DOHH2 (cell line): Measurements from ENCODE around the gene ZFPM1.

Experiments used
- H3F3A ChIP-seq: fragments of 200-600 bp; sonication (generic), shearing (Covaris generic); 2 replicates; pipeline ENCODE4 v1.6.0; 2016; ENCODE audit warnings: antibody characterized with exemption, mild to moderate bottlenecking; ENCODE audit not compliant: control insufficient read depth, insufficient read depth
- H3K27ac ChIP-seq: fragments of 200-600 bp; sonication (generic); 2 replicates; pipeline ENCODE4 v1.5.1; 2014; ENCODE audit warnings: low read depth, mild to moderate bottlenecking, low read length, moderate library complexity
- H3K27me3 ChIP-seq: fragments of 200-600 bp; sonication (generic); 2 replicates; pipeline ENCODE4 v1.6.1; 2014; ENCODE audit warnings: mild to moderate bottlenecking, low read length, mixed read lengths; ENCODE audit not compliant: control insufficient read depth
- H3K36me3 ChIP-seq: fragments of 200-600 bp; sonication (generic); 2 replicates; pipeline ENCODE4 v1.6.1; 2014; ENCODE audit warnings: mild to moderate bottlenecking, low read length, moderate library complexity, mixed read lengths; ENCODE audit not compliant: control insufficient read depth
- H3K4me1 ChIP-seq: fragments of 200-600 bp; sonication (generic); 2 replicates; pipeline ENCODE4 v1.6.1; 2014; ENCODE audit warnings: mild to moderate bottlenecking, low read length, mixed read lengths; ENCODE audit not compliant: control insufficient read depth
- H3K4me2 ChIP-seq: fragments of 200-600 bp; sonication (generic); 2 replicates; pipeline ENCODE4 v1.6.0; 2014; ENCODE audit warnings: mild to moderate bottlenecking, low read length, moderate library complexity
- H3K4me3 ChIP-seq: fragments of 200-600 bp; sonication (generic); 2 replicates; pipeline ENCODE4 v1.5.1; 2014; ENCODE audit warnings: mild to moderate bottlenecking, low read length, mixed read lengths
- H3K79me2 ChIP-seq: fragments of 200-600 bp; sonication (generic); 2 replicates; pipeline ENCODE4 v1.6.1; 2014; ENCODE audit warnings: mild to moderate bottlenecking, low read length, mixed read lengths; ENCODE audit not compliant: control insufficient read depth
- H3K9me2 ChIP-seq: fragments of 200-600 bp; sonication (generic); replicated peaks from 2 replicates; pipeline ENCODE4 v1.6.1; 2014; ENCODE audit warnings: mild to moderate bottlenecking, low read length, mixed read lengths; ENCODE audit not compliant: control insufficient read depth
- H3K9me3 ChIP-seq: fragments of 200-600 bp; sonication (generic); 2 replicates; pipeline ENCODE4 v1.6.1; 2014; ENCODE audit warnings: antibody characterized with exemption, low read length, mixed read lengths; ENCODE audit not compliant: control insufficient read depth, insufficient read depth
- H4K20me1 ChIP-seq: fragments of 200-600 bp; sonication (generic); 2 replicates; pipeline ENCODE4 v1.6.0; 2014; ENCODE audit warnings: low read depth, mild to moderate bottlenecking, antibody characterized with exemption, low read length, moderate library complexity; ENCODE audit not compliant: control insufficient read depth, insufficient read depth
- CTCF ChIP-seq: fragments of 200-600 bp; sonication (generic); IDR thresholded peaks from one replicate; pipeline ENCODE4 v1.5.1; 2014; ENCODE audit warnings: antibody characterized with exemption, mild to moderate bottlenecking, low read depth, low read length; ENCODE audit not compliant: poor library complexity, severe bottlenecking
- EZH2phosphoT487 ChIP-seq: fragments of 200-600 bp; sonication (generic); IDR thresholded peaks from 2 replicates; pipeline ENCODE4 v1.6.1; 2017; ENCODE audit warnings: borderline replicate concordance, mild to moderate bottlenecking, antibody characterized with exemption, low read length, moderate library complexity, mixed read lengths

The ZFPM1 gene

GRCh38 chr16:88422733-88423447, 30.2 kb upstream of the ZFPM1 start:
- no peaks in the 10 kb centered on the region for H3K79me2 ChIP-seq
- no peak overlapping the region for H3K4me2 ChIP-seq
- no peaks in the 10 kb centered on the region for H3K27me3 ChIP-seq
- H4K20me1 ChIP-seq = no peaks in the 10 kb centered on the region
- no peaks in the 10 kb centered on the region for H3F3A ChIP-seq
- H3K9me3 ChIP-seq = no peaks in the 10 kb centered on the region
- no peaks in the 10 kb centered on the region for H3K4me1 ChIP-seq
- no peak overlapping the region for H3K27ac ChIP-seq
- no peak overlapping the region for H3K4me3 ChIP-seq
- no peaks in the 10 kb centered on the region for H3K36me3 ChIP-seq
- TF ChIP-seq EZH2phosphoT487 = no peak
- no peak for TF ChIP-seq CTCF
- H3K9me2 ChIP-seq = no peaks in the 10 kb centered on the region

DNA sequence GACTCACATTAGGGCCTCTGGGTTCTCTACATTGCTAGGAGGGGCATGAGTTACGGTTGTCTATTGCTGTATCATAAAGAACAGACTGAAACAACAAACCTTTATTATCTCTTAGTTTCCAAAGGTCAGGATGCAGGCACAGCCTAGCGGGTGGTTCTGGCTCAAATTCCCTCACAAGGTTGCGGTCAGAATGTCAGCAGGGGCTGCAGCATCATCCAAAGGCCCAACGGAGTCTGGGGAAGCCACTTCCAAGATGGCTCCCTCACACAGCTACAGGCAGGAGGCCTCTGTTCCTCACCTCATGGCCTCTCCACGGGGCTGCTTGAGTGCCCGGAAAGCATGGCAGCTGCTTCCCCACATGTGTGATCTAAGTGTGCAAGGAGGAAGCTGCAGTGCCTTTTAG, 29.6 kb upstream of the ZFPM1 start:
- H3K4me1 ChIP-seq = no peaks in the 10 kb centered on the region
- no peaks in the 10 kb centered on the region for H3K79me2 ChIP-seq
- no peak overlapping the region for H3K27ac ChIP-seq
- no peaks in the 10 kb centered on the region for H3K9me2 ChIP-seq
- no peaks in the 10 kb centered on the region for H3K27me3 ChIP-seq
- no peaks in the 10 kb centered on the region for H4K20me1 ChIP-seq
- no peak overlapping the region for H3K4me2 ChIP-seq
- no peak for TF ChIP-seq EZH2phosphoT487
- no peaks in the 10 kb centered on the region for H3K9me3 ChIP-seq
- H3K36me3 ChIP-seq = no peaks in the 10 kb centered on the region
- H3K4me3 ChIP-seq = no peak overlapping the region
- no peaks in the 10 kb centered on the region for H3F3A ChIP-seq

GRCh38 chr16:88424587-88425235, 28.4 kb upstream of the ZFPM1 start:
- H3K36me3 ChIP-seq = no peaks in the 10 kb centered on the region
- H3K9me2 ChIP-seq = no peaks in the 10 kb centered on the region
- H3F3A ChIP-seq = no peaks in the 10 kb centered on the region
- no peaks in the 10 kb centered on the region for H3K79me2 ChIP-seq
- H3K27me3 ChIP-seq = no peaks in the 10 kb centered on the region
- no peaks in the 10 kb centered on the region for H3K9me3 ChIP-seq
- no peak overlapping the region for H3K4me2 ChIP-seq
- no peak overlapping the region for H3K4me3 ChIP-seq
- H3K4me1 ChIP-seq = no peaks in the 10 kb centered on the region
- TF ChIP-seq EZH2phosphoT487 (no peak), CTCF (no peak)
- no peak overlapping the region for H3K27ac ChIP-seq
- no peaks in the 10 kb centered on the region for H4K20me1 ChIP-seq

DNA sequence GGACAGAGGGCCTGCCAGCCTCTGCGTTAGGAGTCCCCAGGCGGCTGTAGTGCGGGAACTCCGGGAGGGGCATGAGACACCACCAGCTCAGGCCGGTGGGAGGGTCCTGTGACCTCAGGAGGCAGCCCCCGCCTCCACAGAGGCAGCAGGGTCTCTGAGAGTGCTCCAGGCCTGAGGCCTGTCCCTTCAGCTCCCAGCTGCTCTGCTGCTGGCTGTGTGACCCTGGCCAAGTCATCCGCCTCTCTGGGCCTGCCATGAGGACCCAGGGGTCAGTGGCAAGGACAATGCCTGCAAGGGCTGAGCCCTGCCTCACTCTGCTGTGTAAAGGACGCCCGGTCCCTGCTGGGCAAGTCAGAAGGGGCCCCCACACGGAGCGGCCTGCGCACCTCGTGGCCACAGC, 27.1 kb upstream of the ZFPM1 start:
- no peak for TF ChIP-seq CTCF
- TF ChIP-seq EZH2phosphoT487 = no peak
- H3K79me2 ChIP-seq = no peaks in the 10 kb centered on the region
- no peaks in the 10 kb centered on the region for H4K20me1 ChIP-seq
- H3K4me2 ChIP-seq = no peak overlapping the region
- peaks cover 3% of the 10 kb centered on the region for H3K4me1 ChIP-seq
- no peaks in the 10 kb centered on the region for H3K9me3 ChIP-seq
- no peaks in the 10 kb centered on the region for H3K9me2 ChIP-seq
- H3K4me3 ChIP-seq = no peak overlapping the region
- H3F3A ChIP-seq = no peaks in the 10 kb centered on the region
- H3K27ac ChIP-seq = no peak overlapping the region
- H3K36me3 ChIP-seq = no peaks in the 10 kb centered on the region
- no peaks in the 10 kb centered on the region for H3K27me3 ChIP-seq
